Bladder microvascular endothelial cell (primary cell): ENCODE measurements around the gene GABPB2. TPM values are rescaled to one million over a fixed set of nuclear protein-coding genes. Genes with fewer than 3 reads are reported as not detected.

Experiments
- total RNA-seq: library from RNA; depleted of rRNA; stranded (reverse); fragments of >200 nt; gene quantifications from 2 replicates; pipeline ENCODE4 v1.2.3, GENCODE V29; 2014

Gene GABPB2
- total RNA-seq: 3.2 and 10.3 TPM in 2 replicates

GRCh38 chr1:151070474-151071276 is at the start of gene GABPB2:
GABPB2 (plus strand) TSS chr1:151070761; CDS start chr1:151088190, 17,429 bp downstream.

GRCh38 chr1:151036356-151036755 is 34.2 kb upstream of the GABPB2 start, which contains the start of gene BNIPL:
BNIPL (plus strand) TSS chr1:151036586; CDS start chr1:151036726, 140 bp downstream.

GRCh38 chr1:151047591-151047924 is 23.0 kb upstream of the GABPB2 start, which contains the start of gene C1orf56:
C1orf56 (plus strand) TSS chr1:151047751; CDS start chr1:151047848, 97 bp downstream.

GRCh38 chr1:151059109-151060006 is 11.2 kb upstream of the GABPB2 start, which contains the start of gene CDC42SE1:
CDC42SE1 (minus strand) TSS chr1:151059622; CDS start chr1:151055730, 3,892 bp downstream.

GRCh38 chr1:151060007-151060656 is 10.4 kb upstream of the GABPB2 start, which contains the start of gene MLLT11:
MLLT11 (plus strand) TSS chr1:151060397; CDS start chr1:151067225, 6,828 bp downstream.

GRCh38 chr1:151146412-151147131 is 76.0 kb downstream of the GABPB2 start, which contains the start of gene SEMA6C:
SEMA6C (minus strand) TSS chr1:151146631; CDS start chr1:151142621, 4,010 bp downstream.

GRCh38 chr1:151156515-151156819 is 85.9 kb downstream of the GABPB2 start, which contains the start of gene TNFAIP8L2:
TNFAIP8L2 (plus strand) TSS chr1:151156649; CDS start chr1:151158698, 2,049 bp downstream.

GRCh38 chr1:151165738-151166504 is 95.4 kb downstream of the GABPB2 start, which contains the start of the genes LYSMD1 and SCNM1:
LYSMD1 (minus strand) TSS chr1:151165902; CDS start chr1:151165258, 644 bp downstream.
SCNM1 (plus strand) TSS chr1:151166144; CDS start chr1:151166153, 9 bp downstream.

Other genes with a start within 250 kb of the GABPB2 start
- gene ARNT, start 194.2 kb upstream of the GABPB2 start, total RNA-seq: 12.6 and 38.4 TPM in 2 replicates
- gene CTXND2, start 183.6 kb upstream of the GABPB2 start, total RNA-seq: not detected in 2 replicates
- 24.6 and 44.6 TPM in 2 replicates for gene SETDB1, start 144.4 kb upstream of the GABPB2 start, total RNA-seq
- 59.3 and 89.7 TPM in 2 replicates for gene CERS2, start 95.9 kb upstream of the GABPB2 start, total RNA-seq
- not detected in 2 replicates for gene ANXA9, start 88.5 kb upstream of the GABPB2 start, total RNA-seq
- 7.9 and 12.6 TPM in 2 replicates for gene MINDY1, start 63.9 kb upstream of the GABPB2 start, total RNA-seq
- 5.0 and 5.7 TPM in 2 replicates for gene PRUNE1, start 62.3 kb upstream of the GABPB2 start, total RNA-seq
- under 0.01 and 0.57 TPM in 2 replicates for gene BNIPL, start 34.2 kb upstream of the GABPB2 start, total RNA-seq
- 0.63 and 1.5 TPM in 2 replicates for gene C1orf56, start 23.0 kb upstream of the GABPB2 start, total RNA-seq
- gene CDC42SE1, start 11.1 kb upstream of the GABPB2 start, total RNA-seq: 49.4 and 59.4 TPM in 2 replicates
- 1.1 and 2.0 TPM in 2 replicates for gene MLLT11, start 10.4 kb upstream of the GABPB2 start, total RNA-seq
- 9.1 and 15.6 TPM in 2 replicates for gene SEMA6C, start 75.9 kb downstream of the GABPB2 start, total RNA-seq
- gene TNFAIP8L2, start 85.9 kb downstream of the GABPB2 start, total RNA-seq: 0.16 TPM in 1 of 2 replicates, not detected in the other
- 2.8 and 5.3 TPM in 2 replicates for gene LYSMD1, start 95.1 kb downstream of the GABPB2 start, total RNA-seq
- gene SCNM1, start 95.4 kb downstream of the GABPB2 start, total RNA-seq: 23.8 and 24.4 TPM in 2 replicates
- 0.49 TPM in 1 of 2 replicates, not detected in the other for gene TMOD4, start 105.2 kb downstream of the GABPB2 start, total RNA-seq
- 51.0 and 52.4 TPM in 2 replicates for gene VPS72, start 119.4 kb downstream of the GABPB2 start, total RNA-seq
- gene PIP5K1A, start 127.8 kb downstream of the GABPB2 start, total RNA-seq: 26.7 and 61.7 TPM in 2 replicates
- gene PSMD4, start 184.0 kb downstream of the GABPB2 start, total RNA-seq: 220 and 235 TPM in 2 replicates
- 5.3 and 10.6 TPM in 2 replicates for gene ZNF687, start 211.5 kb downstream of the GABPB2 start, total RNA-seq